Neural progenitor cell (in vitro differentiated cells): ENCODE data around the gene MAD1L1. TPM values are rescaled to one million over a fixed set of nuclear protein-coding genes. Genes with fewer than 3 reads are reported as not detected.
A peak's percentile ranks its signal among the peaks of the same experiment; 100 is the strongest.

Experiments
- DNase-seq: peaks from one replicate; pipeline ENCODE4 v3.0.0-alpha.2; 2016; ENCODE audit warnings: low spot score
- H2AFZ ChIP-seq: fragments of 200-600 bp; sonication (generic); replicated peaks from 2 replicates; pipeline ENCODE4 v1.6.1; 2016; ENCODE audit warnings: antibody characterized with exemption
- H3F3A ChIP-seq: fragments of 200-600 bp; sonication (generic); 2 replicates; pipeline ENCODE4 v1.6.1; 2016; ENCODE audit warnings: antibody characterized with exemption, low read depth
- H3K27ac ChIP-seq: fragments of 200-600 bp; sonication (generic); 2 replicates; pipeline ENCODE4 v1.5.1; 2016; ENCODE audit warnings: mild to moderate bottlenecking
- H3K27me3 ChIP-seq: fragments of 200-600 bp; sonication (generic); 2 replicates; pipeline ENCODE4 v1.6.1; 2016; ENCODE audit warnings: mild to moderate bottlenecking, moderate library complexity
- H3K36me3 ChIP-seq: fragments of 200-600 bp; sonication (generic); 2 replicates; pipeline ENCODE4 v1.5.1; 2016
- H3K4me1 ChIP-seq: fragments of 200-600 bp; sonication (generic); 2 replicates; pipeline ENCODE4 v1.6.1; 2016; ENCODE audit warnings: mixed run types
- H3K4me2 ChIP-seq: fragments of 200-600 bp; sonication (generic); 2 replicates; pipeline ENCODE4 v1.6.1; 2016
- H3K4me3 ChIP-seq: fragments of 200-600 bp; sonication (generic); 2 replicates; pipeline ENCODE4 v1.5.1; 2016
- H3K79me2 ChIP-seq: fragments of 200-600 bp; sonication (generic); 2 replicates; pipeline ENCODE4 v1.6.1; 2016; ENCODE audit warnings: low read depth
- H3K9ac ChIP-seq: fragments of 200-600 bp; sonication (generic); 2 replicates; pipeline ENCODE4 v1.6.1; 2016
- H3K9me3 ChIP-seq: fragments of 200-600 bp; sonication (generic); 2 replicates; pipeline ENCODE4 v1.5.1; 2016; ENCODE audit warnings: low read depth
- H4K20me1 ChIP-seq: fragments of 200-600 bp; sonication (generic); 2 replicates; pipeline ENCODE4 v1.6.1; 2016; ENCODE audit warnings: low read depth
- H3K27ac Mint-ChIP-seq: 3 replicates; pipeline ENCODE4 v1.8.0; 2021; ENCODE audit warnings: mixed read lengths
- H3K27me3 Mint-ChIP-seq: 2 replicates; pipeline ENCODE4 v1.8.0; 2022; ENCODE audit warnings: low read depth, mild to moderate bottlenecking, inconsistent platforms, moderate library complexity, mixed read lengths; ENCODE audit not compliant: insufficient read depth
- H3K36me3 Mint-ChIP-seq: 3 replicates; pipeline ENCODE4 v1.8.0; 2021; ENCODE audit warnings: mixed read lengths
- H3K4me1 Mint-ChIP-seq: 3 replicates; pipeline ENCODE4 v1.8.0; 2021; ENCODE audit warnings: mixed read lengths
- H3K4me3 Mint-ChIP-seq: 3 replicates; pipeline ENCODE4 v1.8.0; 2021; ENCODE audit warnings: mild to moderate bottlenecking, moderate library complexity, mixed read lengths
- H3K9me3 Mint-ChIP-seq: 3 replicates; pipeline ENCODE4 v1.8.0; 2020; ENCODE audit warnings: mixed read lengths
- EZH2 ChIP-seq: fragments of 200-600 bp; sonication (generic); IDR thresholded peaks from 2 replicates; pipeline ENCODE4 v1.6.1; 2017; ENCODE audit warnings: antibody characterized with exemption, mild to moderate bottlenecking, moderate library complexity
- EZH2phosphoT487 ChIP-seq: fragments of 200-600 bp; sonication (generic); IDR thresholded peaks from 2 replicates; pipeline ENCODE4 v1.6.1; 2017; ENCODE audit warnings: antibody characterized with exemption
- total RNA-seq: library from RNA; depleted of rRNA; stranded (reverse); fragments of >200 nt; gene quantifications from 2 replicates; pipeline ENCODE4 v1.2.3, GENCODE V29; 2015; ENCODE audit warnings: low replicate concordance
- TF ChIP-seq, protein P1 (sequence below): fragments of 200-600 bp; sonication (generic); IDR thresholded peaks from 2 replicates; pipeline ENCODE4 v1.5.1; 2017; ENCODE audit warnings: antibody characterized with exemption, mild to moderate bottlenecking

The MAD1L1 gene
- total RNA-seq, 1 donor from 2014 or later = 23.7 TPM

DNA sequence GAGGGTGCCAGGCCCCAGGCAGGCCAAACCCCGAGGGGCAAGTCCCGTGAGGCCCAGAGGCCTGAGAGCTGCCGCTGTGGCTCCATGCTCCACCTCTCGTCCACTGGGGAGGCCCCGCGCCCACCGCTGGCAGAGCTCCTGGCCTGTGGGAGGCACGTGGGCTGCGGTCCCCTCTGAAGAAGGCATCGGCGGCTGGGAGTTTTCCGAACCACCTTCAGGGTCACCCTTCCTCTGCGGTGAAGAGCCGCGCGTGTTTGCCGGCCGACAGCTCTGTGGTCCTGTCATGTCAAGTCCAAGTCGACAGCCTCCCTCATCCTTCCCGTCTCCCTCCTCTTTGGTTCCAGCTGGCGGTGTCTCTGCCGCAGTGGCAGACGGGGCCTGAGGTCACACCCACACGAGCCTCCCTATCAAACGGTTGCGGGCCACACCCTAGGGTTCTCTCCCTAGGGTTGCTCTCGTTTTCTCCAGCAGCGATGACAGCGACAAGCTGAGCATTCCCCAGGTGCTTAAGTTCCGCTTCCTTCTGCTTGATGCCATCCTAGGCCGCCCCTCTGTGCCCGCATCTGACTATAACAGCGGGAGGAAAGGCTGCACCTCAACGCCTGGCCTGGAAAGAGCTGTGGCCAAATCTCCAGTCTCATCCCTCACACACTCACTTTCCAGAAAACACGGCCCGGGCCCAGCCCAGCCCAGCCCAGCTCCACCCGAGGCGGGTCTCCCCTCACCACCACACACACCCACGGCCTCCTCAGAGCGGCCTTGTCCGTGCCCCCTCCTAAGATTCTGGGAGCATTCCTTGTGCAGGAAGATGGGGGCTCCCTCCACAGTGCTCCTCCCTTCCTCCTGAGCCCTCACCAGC lies 377.6 kb downstream of the MAD1L1 start:
- H3K27ac ChIP-seq = no peak overlapping the region
- peak; percentile 1 for DNase-seq

DNA sequence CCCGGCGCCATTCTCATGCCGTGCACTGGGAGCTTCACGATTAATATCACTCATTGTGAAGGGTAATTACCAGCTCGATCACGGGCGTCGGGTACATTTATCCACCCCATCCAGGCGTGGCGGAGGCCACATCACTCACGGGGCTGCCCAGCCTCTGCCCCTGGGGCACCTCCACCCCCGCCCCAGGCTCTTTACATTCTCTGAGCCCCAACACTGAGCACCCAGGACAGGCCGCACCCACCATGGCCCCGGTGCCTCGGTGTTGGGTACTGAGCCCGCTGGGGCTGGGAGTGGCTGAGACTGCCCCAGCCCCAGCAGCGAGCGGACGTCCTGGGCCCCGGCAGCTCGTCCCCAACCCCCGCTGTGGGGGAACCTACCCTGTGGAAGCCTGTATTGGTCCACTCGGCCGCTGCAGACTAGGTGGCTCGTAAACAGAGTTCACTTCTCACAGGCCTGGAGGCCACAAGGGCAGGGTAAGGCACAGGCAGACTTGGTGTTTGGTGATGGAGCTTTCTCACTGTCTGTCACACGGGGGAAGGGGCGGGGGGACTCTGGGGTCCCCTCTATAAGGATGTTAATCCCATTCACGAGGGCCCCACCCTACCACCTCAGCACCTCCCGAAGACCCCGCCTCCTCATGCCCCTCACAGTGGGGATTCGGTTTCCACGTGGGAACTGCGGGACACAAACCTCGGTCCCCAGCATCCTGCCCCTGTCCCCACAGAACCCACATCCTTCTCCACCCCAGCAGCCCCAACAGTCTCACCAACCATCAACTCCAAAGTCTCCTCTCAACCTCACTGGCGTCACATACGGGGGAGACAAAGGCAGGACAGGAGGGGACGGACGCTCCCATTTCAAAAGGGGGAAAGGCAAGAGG lies 378.5 kb downstream of the MAD1L1 start:
- Mint-ChIP-seq H3K9me3 (no peaks in the 10 kb centered on the region), H3K27ac (peak overlapping the region; percentile 69), H3K4me3 (no peak overlapping the region), H3K36me3 (peaks cover 2% of the 10 kb centered on the region), H3K27me3 (peaks cover 4% of the 10 kb centered on the region), H3K4me1 (peaks cover 22% of the 10 kb centered on the region)
- no peaks in the 10 kb centered on the region for H3K36me3 ChIP-seq
- no peaks in the 10 kb centered on the region for H3K4me1 ChIP-seq
- H3K4me2 ChIP-seq = no peak overlapping the region
- no peak overlapping the region for H2AFZ ChIP-seq
- H3F3A ChIP-seq = no peaks in the 10 kb centered on the region
- H3K9ac ChIP-seq = no peak overlapping the region
- H3K4me3 ChIP-seq = no peak overlapping the region
- no peak overlapping the region for H3K27ac ChIP-seq
- no peaks in the 10 kb centered on the region for H4K20me1 ChIP-seq
- no peaks in the 10 kb centered on the region for H3K79me2 ChIP-seq
- DNase-seq = peak; percentile 2
- H3K9me3 ChIP-seq = no peaks in the 10 kb centered on the region
- H3K27me3 ChIP-seq = no peaks in the 10 kb centered on the region
- TF ChIP-seq, protein P1, sequence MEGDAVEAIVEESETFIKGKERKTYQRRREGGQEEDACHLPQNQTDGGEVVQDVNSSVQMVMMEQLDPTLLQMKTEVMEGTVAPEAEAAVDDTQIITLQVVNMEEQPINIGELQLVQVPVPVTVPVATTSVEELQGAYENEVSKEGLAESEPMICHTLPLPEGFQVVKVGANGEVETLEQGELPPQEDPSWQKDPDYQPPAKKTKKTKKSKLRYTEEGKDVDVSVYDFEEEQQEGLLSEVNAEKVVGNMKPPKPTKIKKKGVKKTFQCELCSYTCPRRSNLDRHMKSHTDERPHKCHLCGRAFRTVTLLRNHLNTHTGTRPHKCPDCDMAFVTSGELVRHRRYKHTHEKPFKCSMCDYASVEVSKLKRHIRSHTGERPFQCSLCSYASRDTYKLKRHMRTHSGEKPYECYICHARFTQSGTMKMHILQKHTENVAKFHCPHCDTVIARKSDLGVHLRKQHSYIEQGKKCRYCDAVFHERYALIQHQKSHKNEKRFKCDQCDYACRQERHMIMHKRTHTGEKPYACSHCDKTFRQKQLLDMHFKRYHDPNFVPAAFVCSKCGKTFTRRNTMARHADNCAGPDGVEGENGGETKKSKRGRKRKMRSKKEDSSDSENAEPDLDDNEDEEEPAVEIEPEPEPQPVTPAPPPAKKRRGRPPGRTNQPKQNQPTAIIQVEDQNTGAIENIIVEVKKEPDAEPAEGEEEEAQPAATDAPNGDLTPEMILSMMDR = no peak
- no peak for TF ChIP-seq EZH2phosphoT487
- no peak for TF ChIP-seq EZH2

More for the DNA sequence above, 377.6 kb downstream of the MAD1L1 start:
- Histone ChIP-seq H3K79me2 (no peaks in the 10 kb centered on the region), H3K9me3 (no peaks in the 10 kb centered on the region), H2AFZ (no peak overlapping the region), H3K4me3 (no peak overlapping the region), H3K4me1 (no peaks in the 10 kb centered on the region), H3K4me2 (no peak overlapping the region), H3K36me3 (no peaks in the 10 kb centered on the region), H4K20me1 (no peaks in the 10 kb centered on the region), H3K9ac (no peak overlapping the region), H3F3A (no peaks in the 10 kb centered on the region), H3K27me3 (no peaks in the 10 kb centered on the region)
- H3K27me3 Mint-ChIP-seq = peaks cover 4% of the 10 kb centered on the region
- H3K4me1 Mint-ChIP-seq = peaks cover 20% of the 10 kb centered on the region
- no peak overlapping the region for H3K4me3 Mint-ChIP-seq
- H3K9me3 Mint-ChIP-seq = no peaks in the 10 kb centered on the region
- H3K27ac Mint-ChIP-seq = no peak overlapping the region
- TF ChIP-seq, protein P1 = no peak
- peaks cover 2% of the 10 kb centered on the region for H3K36me3 Mint-ChIP-seq

DNA sequence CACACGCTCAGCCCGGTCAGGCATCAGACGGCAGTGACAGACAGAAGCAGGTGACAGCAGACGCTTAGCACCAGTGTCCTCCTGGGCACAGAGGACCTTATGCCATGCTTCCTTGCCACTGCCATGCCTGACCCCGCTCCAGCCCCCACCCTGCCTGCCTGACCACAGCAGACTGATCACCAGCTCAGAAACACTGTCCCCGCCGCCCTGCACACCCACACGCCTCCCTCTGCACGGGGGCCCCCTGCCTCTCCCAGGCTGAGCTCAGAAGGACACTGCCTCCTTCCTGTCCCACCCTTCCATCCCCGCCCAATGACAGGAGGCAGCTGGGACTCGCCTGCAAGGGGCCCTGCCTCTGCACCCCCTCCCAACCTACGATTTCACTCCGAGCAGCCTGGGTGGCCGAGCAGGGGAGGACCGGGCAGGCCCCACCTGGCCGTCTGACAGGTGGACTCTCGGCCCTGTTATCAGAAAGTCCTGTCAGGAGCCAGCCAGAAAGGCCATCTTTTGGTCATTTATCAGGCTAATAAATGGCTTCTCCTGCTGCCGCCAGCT lies 379.2 kb downstream of the MAD1L1 start:
- Mint-ChIP-seq H3K4me3 (no peak overlapping the region), H3K9me3 (no peaks in the 10 kb centered on the region), H3K27me3 (peaks cover 4% of the 10 kb centered on the region), H3K27ac (no peak overlapping the region), H3K4me1 (peaks cover 27% of the 10 kb centered on the region), H3K36me3 (peaks cover 2% of the 10 kb centered on the region)
- peak; percentile 2 for DNase-seq
- Histone ChIP-seq H3K27ac (no peak overlapping the region), H3K9me3 (no peaks in the 10 kb centered on the region), H3F3A (no peaks in the 10 kb centered on the region), H3K4me2 (no peak overlapping the region), H4K20me1 (no peaks in the 10 kb centered on the region), H3K9ac (no peak overlapping the region), H3K79me2 (no peaks in the 10 kb centered on the region), H3K4me3 (no peak overlapping the region), H3K27me3 (no peaks in the 10 kb centered on the region), H2AFZ (no peak overlapping the region), H3K4me1 (no peaks in the 10 kb centered on the region), H3K36me3 (no peaks in the 10 kb centered on the region)
- TF ChIP-seq EZH2 = no peak
- TF ChIP-seq EZH2phosphoT487 = no peak
- TF ChIP-seq, protein P1 = no peak
